Omental fat pad (tissue), 4 donors: ENCODE results near the gene PTMA. TPM values are rescaled to one million over a fixed set of nuclear protein-coding genes. Genes with fewer than 3 reads are reported as not detected.
A peak's percentile ranks its signal among the peaks of the same experiment; 100 is the strongest.

Source experiments
- ATAC-seq: fragments of 150-250 bp; one replicate; pipeline ENCODE4 v1.9.1; 2016; ENCODE audit warnings: mild to moderate bottlenecking, moderate library complexity; ENCODE audit not compliant: low FRiP score
- DNase-seq: peaks from one replicate; pipeline ENCODE4 v3.0.0-alpha.2; 2019; ENCODE audit warnings: low spot score
- CTCF ChIP-seq, 3 donors: fragments of 450-650 bp; IDR thresholded peaks; one replicate each; pipeline ENCODE4 v1.5.1; 2016 to 2017; ENCODE audit warnings: antibody characterized with exemption in 3 of 3, mild to moderate bottlenecking in 3 of 3, moderate library complexity in 2 of 3
- total RNA-seq, 4 donors: library from RNA; depleted of rRNA; stranded (reverse); fragments of >200 nt; gene quantifications; one replicate each; pipeline ENCODE4 v1.1.0, GENCODE V29; 2016

Gene PTMA
- total RNA-seq, 4 donors from 2014 or later: 757 to 1,307 (median 926) TPM

- DNase-seq: peak; percentile 84
- ATAC-seq: no peak
- TF ChIP-seq CTCF (IDR thresholded peaks at IDR 0.05): peak in 2 of 3 donors; percentile 91 to 92
Measured at GRCh38 chr2:231677632-231678104, 30.7 kb upstream of the PTMA start.

- no peak for DNase-seq
- ATAC-seq: no peak
Measured at GRCh38 chr2:231679908-231680284, 28.4 kb upstream of the PTMA start.

GRCh38 chr2:231680285-231680991 lies 27.9 kb upstream of the PTMA start:
- DNase-seq (no peak), ATAC-seq (no peak)

More at GRCh38 chr2:231679908-231680284, 28.4 kb upstream of the PTMA start:
- no peak for TF ChIP-seq CTCF (IDR thresholded peaks at IDR 0.05)

GRCh38 chr2:231680992-231681852 lies 27.1 kb upstream of the PTMA start:
- ATAC-seq: peak; percentile 93
- no peak for TF ChIP-seq CTCF (IDR thresholded peaks at IDR 0.05)
- DNase-seq: peak; percentile 49

More at GRCh38 chr2:231680285-231680991, 27.9 kb upstream of the PTMA start:
- no peak for TF ChIP-seq CTCF (IDR thresholded peaks at IDR 0.05)

GRCh38 chr2:231682603-231683291 lies 25.6 kb upstream of the PTMA start:
- no peak for TF ChIP-seq CTCF (IDR thresholded peaks at IDR 0.05)
- DNase-seq (no peak), ATAC-seq (no peak)

GRCh38 chr2:231683292-231684235 lies 24.8 kb upstream of the PTMA start:
- TF ChIP-seq CTCF (IDR thresholded peaks at IDR 0.05): no peak
- DNase-seq (no peak), ATAC-seq (no peak)
